Tibial nerve (tissue), 4 donors: ENCODE data around the gene SH3RF3. TPM values are rescaled to one million over a fixed set of nuclear protein-coding genes. Genes with fewer than 3 reads are reported as not detected.

ENCODE experiments used
- DNase-seq, 2 donors: peaks; one replicate each; pipeline ENCODE4 v3.0.0-alpha.2; 2019; ENCODE audit warnings: low spot score in 2 of 2
- H3K27ac ChIP-seq, 4 donors: fragments of 200-600 bp; sonication (generic) in 3 of 4; one replicate each; pipeline ENCODE4 v1.5.1; 2017 to 2019; ENCODE audit warnings: mild to moderate bottlenecking in 1 of 4
- H3K27me3 ChIP-seq, 2 donors: fragments of 200-600 bp; sonication (generic) in 1 of 2; one replicate each; pipeline versions ENCODE4 v1.5.1 to v1.6.0; 2017 to 2019
- H3K36me3 ChIP-seq, 3 donors: fragments of 200-600 bp; sonication (generic); one replicate each; pipeline ENCODE4 v1.5.1; 2018 to 2019
- H3K4me1 ChIP-seq, 4 donors: fragments of 200-600 bp; sonication (generic) in 3 of 4; one replicate each; pipeline ENCODE4 v1.5.1; 2017 to 2019
- H3K4me3 ChIP-seq, 4 donors: fragments of 200-600 bp; sonication (generic) in 3 of 4; one replicate each; pipeline ENCODE4 v1.5.1; 2017 to 2019; ENCODE audit warnings: mild to moderate bottlenecking in 1 of 4, moderate library complexity in 1 of 4
- H3K9me3 ChIP-seq, 4 donors: fragments of 200-600 bp; sonication (generic) in 3 of 4; one replicate each; pipeline ENCODE4 v1.5.1; 2017 to 2019
- CTCF ChIP-seq, 5 experiments: fragments of 200-600 bp in 3 of 5; fragments of 450-650 bp in 2 of 5; sonication (generic) in 3 of 5; IDR thresholded peaks; one replicate each; pipeline ENCODE4 v1.5.1; 2016 to 2019; ENCODE audit warnings: antibody characterized with exemption in 5 of 5, mild to moderate bottlenecking in 3 of 5, moderate library complexity in 2 of 5
- EP300 ChIP-seq, 2 donors: sonication (generic); formaldehyde crosslinking; IDR thresholded peaks; one replicate each; pipeline ENCODE4 v1.6.1; 2017; ENCODE audit warnings: antibody characterized with exemption in 2 of 2, mild to moderate bottlenecking in 1 of 2
- POLR2A ChIP-seq, 2 donors: fragments of 450-650 bp; IDR thresholded peaks; one replicate each; pipeline ENCODE4 v1.6.1; 2017; ENCODE audit warnings: antibody characterized with exemption in 2 of 2, mild to moderate bottlenecking in 2 of 2, moderate library complexity in 2 of 2
- WGBS, 2 donors: methylation state at CpG; one replicate each; pipeline ENCODE4 v1.1.5; 2018; 5-methylcytosine and 5-hydroxymethylcytosine counted together
- total RNA-seq, 4 donors: library from RNA; depleted of rRNA; stranded (reverse); fragments of >200 nt; gene quantifications; one replicate each; pipeline ENCODE4 v1.1.0, GENCODE V29; 2016

Gene SH3RF3
- total RNA-seq, 4 donors from 2014 or later = 6.9 to 18.0 (median 11.4) TPM

GRCh38 chr2:109355192-109355843 lies 226.3 kb downstream of the SH3RF3 start:
- no peaks in the 10 kb centered on the region for H3K36me3 ChIP-seq
- H3K9me3 ChIP-seq = peaks cover 0 to 22% (median 3%) of the 10 kb centered on the region in 4 donors
- H3K4me3 ChIP-seq = no peak overlapping the region
- H3K27ac ChIP-seq = no peak overlapping the region
- whole genome bisulfite sequencing, 2 donors = 85 to 89% methylated on average over 8 of the region's 8 CpGs
- H3K27me3 ChIP-seq = no peaks in the 10 kb centered on the region
- DNase-seq = no peak
- H3K4me1 ChIP-seq = peaks cover 0 to 15% (median 0%) of the 10 kb centered on the region in 4 donors
- TF ChIP-seq EP300 (IDR thresholded peaks at IDR 0.05) (no peak), POLR2A (IDR thresholded peaks at IDR 0.05) (no peak), CTCF (IDR thresholded peaks at IDR 0.05) (no peak)

GRCh38 chr2:109356324-109357035 lies 227.5 kb downstream of the SH3RF3 start:
- no peak overlapping the region for H3K4me3 ChIP-seq
- 91 to 93% methylated on average over 7 of the region's 7 CpGs for WGBS, 2 donors
- no peaks in the 10 kb centered on the region for H3K36me3 ChIP-seq
- no peak overlapping the region for H3K27ac ChIP-seq
- TF ChIP-seq EP300 (IDR thresholded peaks at IDR 0.05) = no peak
- TF ChIP-seq POLR2A (IDR thresholded peaks at IDR 0.05) = no peak
- TF ChIP-seq CTCF (IDR thresholded peaks at IDR 0.05) = no peak
- H3K27me3 ChIP-seq = no peaks in the 10 kb centered on the region
- DNase-seq = no peak
- peaks cover 0 to 4% (median 0%) of the 10 kb centered on the region in 4 donors for H3K4me1 ChIP-seq
- peaks cover 0 to 29% (median 7%) of the 10 kb centered on the region in 4 donors for H3K9me3 ChIP-seq

- no peaks in the 10 kb centered on the region for H3K36me3 ChIP-seq
- peaks cover 0 to 15% (median 4%) of the 10 kb centered on the region in 4 donors for H3K9me3 ChIP-seq
- no peak overlapping the region for H3K4me3 ChIP-seq
- no peak for DNase-seq
- no peak overlapping the region for H3K27ac ChIP-seq
- WGBS, 2 donors = 88 to 97% methylated on average over 4 of the region's 4 CpGs
- H3K27me3 ChIP-seq = no peaks in the 10 kb centered on the region
- H3K4me1 ChIP-seq = peaks cover 0 to 6% (median 0%) of the 10 kb centered on the region in 4 donors
- TF ChIP-seq EP300 (IDR thresholded peaks at IDR 0.05) = no peak
- no peak for TF ChIP-seq POLR2A (IDR thresholded peaks at IDR 0.05)
- no peak for TF ChIP-seq CTCF (IDR thresholded peaks at IDR 0.05)
Measured at GRCh38 chr2:109364217-109364616, 235.2 kb downstream of the SH3RF3 start.

- peaks cover 0 to 6% (median 0%) of the 10 kb centered on the region in 4 donors for H3K4me1 ChIP-seq
- peaks cover 0 to 9% (median 4%) of the 10 kb centered on the region in 4 donors for H3K9me3 ChIP-seq
- TF ChIP-seq POLR2A (IDR thresholded peaks at IDR 0.05) (no peak), CTCF (IDR thresholded peaks at IDR 0.05) (no peak), EP300 (IDR thresholded peaks at IDR 0.05) (no peak)
- H3K36me3 ChIP-seq = no peaks in the 10 kb centered on the region
- no peaks in the 10 kb centered on the region for H3K27me3 ChIP-seq
- H3K4me3 ChIP-seq = no peak overlapping the region
- WGBS, 2 donors = 43 to 59% methylated on average over 3 of the region's 3 CpGs
- no peak for DNase-seq
- H3K27ac ChIP-seq = no peak overlapping the region
Measured at GRCh38 chr2:109365131-109365530, 236.1 kb downstream of the SH3RF3 start.

- H3K4me3 ChIP-seq = no peak overlapping the region
- H3K9me3 ChIP-seq = no peaks in the 10 kb centered on the region
- H3K27me3 ChIP-seq = no peaks in the 10 kb centered on the region
- no peak for DNase-seq
- H3K4me1 ChIP-seq = peaks cover 0 to 6% (median 0%) of the 10 kb centered on the region in 4 donors
- WGBS, 2 donors = 57 to 69% methylated on average over 1 of the region's 1 CpG
- peaks cover 0 to 7% (median 0%) of the 10 kb centered on the region in 3 donors for H3K36me3 ChIP-seq
- no peak overlapping the region for H3K27ac ChIP-seq
- no peak for TF ChIP-seq CTCF (IDR thresholded peaks at IDR 0.05)
- TF ChIP-seq POLR2A (IDR thresholded peaks at IDR 0.05) = no peak
- no peak for TF ChIP-seq EP300 (IDR thresholded peaks at IDR 0.05)
Measured at GRCh38 chr2:109367683-109368082, 238.7 kb downstream of the SH3RF3 start.
